Memory B cell (primary cell): ENCODE data around the gene ZEB1.

ENCODE experiments used
- ATAC-seq: fragments of 150-1000 bp; cut with Tn5 transposase; 2 replicates; pipeline ENCODE4 v1.10.0; 2021; ENCODE audit warnings: low read depth, mild to moderate bottlenecking, moderate library complexity
- DNase-seq, 2 donors: peaks; one replicate each; pipeline ENCODE4 v3.0.0; 2022; ENCODE audit warnings: low spot score in 2 of 2
- H3K27ac Mint-ChIP-seq: one replicate; pipeline ENCODE4 v1.8.0; 2022; ENCODE audit warnings: mild to moderate bottlenecking, moderate library complexity, mixed read lengths
- H3K27me3 Mint-ChIP-seq: one replicate; pipeline ENCODE4 v1.8.0; 2022; ENCODE audit warnings: mixed read lengths
- H3K36me3 Mint-ChIP-seq: one replicate; pipeline ENCODE4 v1.8.0; 2022; ENCODE audit warnings: mild to moderate bottlenecking, mixed read lengths
- H3K4me1 Mint-ChIP-seq: one replicate; pipeline ENCODE4 v1.8.0; 2022; ENCODE audit warnings: mixed read lengths
- H3K4me3 Mint-ChIP-seq: one replicate; pipeline ENCODE4 v1.8.0; 2022; ENCODE audit warnings: mild to moderate bottlenecking, moderate library complexity, mixed read lengths
- H3K9me3 Mint-ChIP-seq: one replicate; pipeline ENCODE4 v1.8.0; 2022; ENCODE audit warnings: mixed read lengths

Gene ZEB1

DNA sequence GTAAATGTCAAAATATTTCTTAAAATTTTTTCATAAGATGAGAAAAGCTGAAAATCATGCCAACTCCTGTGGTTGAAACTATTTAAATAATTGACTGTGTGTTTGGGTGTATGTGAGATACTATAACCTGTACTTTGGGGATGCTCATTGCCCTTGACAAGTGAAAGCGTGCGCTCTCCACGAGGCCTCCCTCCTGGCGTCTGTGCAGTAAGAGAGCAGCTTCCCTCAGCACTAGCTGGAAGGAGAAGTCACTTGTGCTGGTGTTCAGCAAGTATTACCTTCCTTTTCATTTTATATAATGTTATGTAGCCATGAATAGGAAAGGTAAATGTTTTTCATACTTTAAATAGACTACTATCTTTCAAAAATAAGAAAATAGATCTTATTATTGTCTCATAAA, 118.9 kb downstream of the ZEB1 start:
- H3K4me1 Mint-ChIP-seq = peaks cover 16% of the 10 kb centered on the region
- H3K27ac Mint-ChIP-seq = no peak overlapping the region
- ATAC-seq = no peak
- DNase-seq = no peak
- peaks cover 16% of the 10 kb centered on the region for H3K9me3 Mint-ChIP-seq
- no peak overlapping the region for H3K4me3 Mint-ChIP-seq
- H3K27me3 Mint-ChIP-seq = no peaks in the 10 kb centered on the region
- H3K36me3 Mint-ChIP-seq = peaks cover 30% of the 10 kb centered on the region

DNA sequence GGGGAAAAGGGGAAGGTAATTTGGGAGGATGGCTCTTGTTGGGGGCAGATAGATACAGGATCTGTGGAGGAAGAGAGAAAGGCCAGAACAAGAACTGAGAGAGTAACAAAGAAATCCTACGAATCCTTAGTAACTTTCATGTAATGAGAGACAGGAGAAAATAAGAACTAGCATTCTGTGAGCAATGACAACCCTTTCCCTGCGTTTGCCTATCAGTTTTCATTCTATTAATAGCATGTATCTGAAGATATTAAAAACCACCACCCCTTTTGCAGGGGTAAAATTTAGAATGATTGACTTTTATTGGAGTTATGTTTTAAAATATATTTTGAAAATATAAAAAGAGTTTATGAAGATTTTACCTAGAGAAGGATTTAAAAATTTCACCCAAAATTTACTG, 132.8 kb downstream of the ZEB1 start:
- no peak for ATAC-seq
- H3K36me3 Mint-ChIP-seq = peaks cover 25% of the 10 kb centered on the region
- H3K27me3 Mint-ChIP-seq = no peaks in the 10 kb centered on the region
- no peak overlapping the region for H3K4me3 Mint-ChIP-seq
- peaks cover 7% of the 10 kb centered on the region for H3K9me3 Mint-ChIP-seq
- H3K27ac Mint-ChIP-seq = no peak overlapping the region
- peaks cover 11% of the 10 kb centered on the region for H3K4me1 Mint-ChIP-seq
- DNase-seq = no peak

DNA sequence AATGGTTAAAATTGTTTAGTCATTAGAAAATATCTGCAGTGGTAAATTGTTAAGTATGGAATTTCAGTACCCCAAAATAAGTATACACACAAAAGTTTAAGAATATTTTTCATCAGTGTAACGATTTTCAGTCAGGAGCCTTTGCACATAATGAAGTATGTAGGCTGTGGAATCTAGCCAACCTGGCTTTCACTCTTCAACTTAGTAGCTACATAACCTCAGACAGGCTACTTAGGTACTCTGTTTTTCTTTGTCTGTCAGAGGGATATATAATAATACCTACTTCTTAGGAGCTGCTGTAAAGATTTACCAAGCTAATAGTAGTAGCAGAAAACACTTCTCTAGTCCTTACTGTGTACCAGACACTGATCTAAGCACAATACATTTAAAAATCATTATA, 137.5 kb downstream of the ZEB1 start:
- Mint-ChIP-seq H3K27me3 (no peaks in the 10 kb centered on the region), H3K9me3 (peaks cover 11% of the 10 kb centered on the region), H3K36me3 (peaks cover 28% of the 10 kb centered on the region), H3K4me3 (no peak overlapping the region), H3K4me1 (peaks cover 11% of the 10 kb centered on the region), H3K27ac (no peak overlapping the region)
- ATAC-seq (no peak), DNase-seq (no peak)

DNA sequence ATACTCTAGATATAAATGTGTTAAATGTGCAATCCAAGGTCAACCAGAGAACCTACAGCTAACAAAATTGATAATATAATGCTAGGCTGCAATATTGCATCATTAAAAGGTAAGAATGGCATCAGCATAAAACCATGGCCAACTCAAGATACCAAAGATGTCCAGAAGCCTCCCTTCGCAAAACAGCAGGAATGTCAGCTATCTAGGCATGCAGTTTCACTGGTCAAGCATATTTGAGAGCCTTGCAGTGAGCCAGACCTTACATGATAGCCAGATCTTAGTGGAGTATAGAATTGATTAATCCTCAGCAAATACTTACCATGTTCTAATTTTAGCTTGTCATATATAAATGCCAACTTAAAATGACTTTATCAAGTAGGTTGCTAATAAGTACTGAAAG, 138.8 kb downstream of the ZEB1 start:
- no peak for DNase-seq
- H3K27ac Mint-ChIP-seq = no peak overlapping the region
- no peak for ATAC-seq

DNA sequence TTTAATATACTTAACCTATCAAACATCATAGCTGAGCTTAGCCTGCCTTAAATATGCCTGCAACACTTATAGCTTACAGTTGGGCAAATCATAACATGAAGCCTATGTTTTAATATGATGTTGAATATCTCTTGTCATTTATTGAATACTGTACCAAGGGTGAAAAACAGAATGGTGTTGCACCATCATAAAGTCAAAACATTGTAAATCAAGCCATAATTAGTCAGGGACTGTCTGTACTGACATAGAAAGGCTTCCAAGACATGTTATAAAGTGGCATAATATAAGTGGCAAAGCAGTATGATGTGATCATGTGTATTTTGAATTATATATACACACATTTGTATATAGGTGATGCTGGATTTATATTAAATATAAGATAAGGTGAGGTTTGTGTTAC, 140.0 kb downstream of the ZEB1 start:
- Mint-ChIP-seq H3K27ac (no peak overlapping the region), H3K4me1 (peaks cover 5% of the 10 kb centered on the region), H3K27me3 (no peaks in the 10 kb centered on the region), H3K36me3 (peaks cover 36% of the 10 kb centered on the region), H3K4me3 (no peak overlapping the region), H3K9me3 (peaks cover 20% of the 10 kb centered on the region)
- DNase-seq = no peak
- no peak for ATAC-seq

More for the DNA sequence above, 138.8 kb downstream of the ZEB1 start:
- Mint-ChIP-seq H3K4me1 (peaks cover 5% of the 10 kb centered on the region), H3K4me3 (no peak overlapping the region), H3K27me3 (no peaks in the 10 kb centered on the region), H3K36me3 (peaks cover 33% of the 10 kb centered on the region), H3K9me3 (peaks cover 15% of the 10 kb centered on the region)

DNA sequence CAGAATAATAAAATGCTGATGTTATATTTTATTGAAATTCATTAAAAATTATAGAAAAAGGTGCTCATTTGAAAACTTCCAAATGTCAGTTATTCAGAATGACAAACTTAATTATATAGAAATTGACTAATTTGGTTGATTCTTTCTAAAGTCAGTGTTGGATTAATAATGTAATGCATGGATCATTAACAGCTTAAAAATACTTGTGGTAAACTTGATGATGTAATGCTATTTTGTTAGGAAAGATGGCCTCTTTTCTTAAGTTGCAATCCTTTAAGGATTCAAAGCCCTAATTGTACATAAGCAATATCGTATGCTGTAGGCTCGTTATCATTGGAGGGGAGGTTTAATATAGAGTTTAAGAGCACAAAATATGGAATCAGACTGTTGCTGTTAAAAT, 141.2 kb downstream of the ZEB1 start:
- peaks cover 3% of the 10 kb centered on the region for H3K4me1 Mint-ChIP-seq
- ATAC-seq (no peak), DNase-seq (no peak)
- peaks cover 37% of the 10 kb centered on the region for H3K36me3 Mint-ChIP-seq
- H3K27ac Mint-ChIP-seq = no peak overlapping the region
- peaks cover 20% of the 10 kb centered on the region for H3K9me3 Mint-ChIP-seq
- H3K4me3 Mint-ChIP-seq = no peak overlapping the region
- no peaks in the 10 kb centered on the region for H3K27me3 Mint-ChIP-seq

DNA sequence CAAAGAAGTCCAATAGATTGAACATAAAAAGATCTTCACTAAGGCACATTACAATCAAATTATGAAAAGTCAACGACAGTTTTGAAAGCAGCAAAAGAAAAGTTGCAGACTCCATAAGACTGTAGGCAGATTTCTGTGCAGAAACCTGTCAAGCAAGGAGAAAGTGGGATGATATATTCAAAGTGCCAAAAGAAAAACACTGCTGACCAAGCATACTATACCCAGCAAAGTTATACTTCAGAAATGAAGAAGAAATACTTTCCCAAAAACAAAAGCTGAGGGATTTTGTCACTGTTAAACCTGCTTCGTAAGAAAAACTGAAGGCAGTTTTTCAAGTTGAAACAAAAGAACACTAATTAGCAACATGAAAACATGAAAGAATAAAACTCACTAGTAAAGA, 145.5 kb downstream of the ZEB1 start:
- Mint-ChIP-seq H3K4me1 (no peaks in the 10 kb centered on the region), H3K9me3 (peaks cover 27% of the 10 kb centered on the region), H3K27ac (no peak overlapping the region), H3K36me3 (peaks cover 63% of the 10 kb centered on the region), H3K27me3 (no peaks in the 10 kb centered on the region), H3K4me3 (no peak overlapping the region)
- DNase-seq = no peak
- ATAC-seq = no peak

DNA sequence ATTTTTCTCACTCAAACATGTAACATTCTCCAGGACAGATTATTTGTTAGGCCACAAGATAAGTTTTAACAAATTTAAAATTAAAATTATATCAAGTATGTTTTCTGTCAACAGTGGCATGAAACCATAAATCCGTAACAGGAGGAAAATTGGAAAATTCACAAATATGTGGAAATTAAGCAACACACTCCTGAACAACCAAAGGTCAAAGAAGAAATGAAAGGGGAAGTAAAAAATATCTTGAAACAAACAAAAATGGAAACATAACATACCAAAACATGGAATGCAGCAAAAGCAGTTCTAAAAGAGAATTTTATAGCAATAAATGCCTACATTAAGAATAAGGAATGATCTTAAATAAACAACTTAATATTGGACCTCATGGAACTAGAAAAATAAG, 147.3 kb downstream of the ZEB1 start:
- H3K27ac Mint-ChIP-seq = no peak overlapping the region
- H3K27me3 Mint-ChIP-seq = no peaks in the 10 kb centered on the region
- DNase-seq (no peak), ATAC-seq (no peak)
- H3K4me1 Mint-ChIP-seq = no peaks in the 10 kb centered on the region
- H3K9me3 Mint-ChIP-seq = peaks cover 24% of the 10 kb centered on the region
- no peak overlapping the region for H3K4me3 Mint-ChIP-seq
- peaks cover 58% of the 10 kb centered on the region for H3K36me3 Mint-ChIP-seq

DNA sequence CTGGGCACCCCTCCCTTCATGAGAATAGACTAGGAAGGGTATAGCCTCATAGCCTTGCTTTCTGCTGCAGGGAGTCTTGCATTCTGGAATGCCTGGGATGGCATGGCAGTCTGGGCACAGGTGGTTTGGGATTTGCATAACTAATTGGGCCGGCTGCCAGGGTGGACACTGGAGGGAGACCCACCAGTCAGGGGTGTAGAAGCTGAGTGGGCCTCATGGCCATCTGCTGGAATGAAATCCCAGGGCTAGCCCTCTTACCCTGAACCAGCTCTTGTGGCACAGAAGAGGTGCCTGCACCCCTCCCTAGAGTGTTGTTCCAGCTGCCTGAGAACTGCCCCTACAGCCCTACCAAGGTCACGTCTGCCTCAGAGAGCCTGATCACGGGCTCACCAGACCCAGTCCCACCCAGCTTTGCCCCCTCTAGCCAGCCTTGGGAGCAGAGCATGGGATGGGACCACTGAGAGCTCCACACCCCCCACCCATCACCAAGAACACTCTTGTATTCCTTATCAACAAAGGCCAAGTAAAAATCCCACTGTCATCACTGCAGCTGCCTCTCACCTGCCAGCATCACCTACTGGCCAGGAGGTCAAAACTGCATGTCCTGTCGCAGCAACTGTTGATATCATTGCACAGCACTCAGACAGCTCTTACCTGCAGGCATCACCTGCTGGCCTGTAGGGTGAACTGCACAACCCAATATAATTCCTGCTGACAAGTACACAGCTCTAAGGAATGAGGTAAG, 148.9 kb downstream of the ZEB1 start:
- DNase-seq (no peak), ATAC-seq (no peak)
- H3K27ac Mint-ChIP-seq = no peak overlapping the region
- no peaks in the 10 kb centered on the region for H3K4me1 Mint-ChIP-seq
- no peaks in the 10 kb centered on the region for H3K27me3 Mint-ChIP-seq
- peaks cover 14% of the 10 kb centered on the region for H3K9me3 Mint-ChIP-seq
- H3K36me3 Mint-ChIP-seq = peaks cover 45% of the 10 kb centered on the region
- H3K4me3 Mint-ChIP-seq = no peak overlapping the region

DNA sequence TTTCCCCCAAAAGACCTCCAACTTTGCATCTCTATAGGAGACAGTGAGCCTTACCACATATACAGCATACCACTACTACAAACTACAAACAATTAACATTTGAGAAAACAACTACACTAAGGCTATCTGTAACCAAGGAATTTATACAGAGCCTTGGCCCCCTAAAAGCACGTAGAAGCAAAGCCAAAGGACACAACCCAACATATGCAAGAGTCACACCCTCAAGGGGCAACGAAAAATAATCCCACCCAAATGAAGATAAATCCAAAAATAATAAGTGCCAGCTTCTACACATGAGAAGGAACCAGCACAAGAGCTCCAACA, 149.5 kb downstream of the ZEB1 start:
- Mint-ChIP-seq H3K36me3 (peaks cover 39% of the 10 kb centered on the region), H3K27me3 (no peaks in the 10 kb centered on the region), H3K4me3 (no peak overlapping the region), H3K27ac (no peak overlapping the region), H3K9me3 (peaks cover 10% of the 10 kb centered on the region), H3K4me1 (no peaks in the 10 kb centered on the region)
- ATAC-seq = no peak
- no peak for DNase-seq

DNA sequence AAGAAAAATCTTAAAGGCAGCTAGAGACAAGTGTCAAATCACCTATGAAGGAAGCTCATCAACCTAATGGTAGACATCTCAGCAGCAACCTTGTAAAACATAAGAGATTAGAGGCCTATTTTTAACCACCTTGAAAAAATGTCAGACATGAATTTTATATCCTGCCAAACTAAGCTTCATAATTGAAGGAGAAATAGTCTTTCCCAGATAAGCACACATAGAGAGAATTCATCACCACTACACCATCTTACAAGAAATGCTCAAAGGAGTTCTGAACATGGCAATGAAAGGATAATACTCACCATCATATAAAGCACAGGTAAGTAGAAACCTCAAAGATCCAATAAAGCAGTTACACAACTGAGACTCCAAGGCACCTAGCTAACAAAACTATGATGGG, 156.5 kb downstream of the ZEB1 start:
- DNase-seq = no peak
- Mint-ChIP-seq H3K27ac (no peak overlapping the region), H3K4me3 (no peak overlapping the region), H3K36me3 (peaks cover 14% of the 10 kb centered on the region), H3K4me1 (peaks cover 2% of the 10 kb centered on the region), H3K27me3 (no peaks in the 10 kb centered on the region), H3K9me3 (peaks cover 7% of the 10 kb centered on the region)
- ATAC-seq = no peak

DNA sequence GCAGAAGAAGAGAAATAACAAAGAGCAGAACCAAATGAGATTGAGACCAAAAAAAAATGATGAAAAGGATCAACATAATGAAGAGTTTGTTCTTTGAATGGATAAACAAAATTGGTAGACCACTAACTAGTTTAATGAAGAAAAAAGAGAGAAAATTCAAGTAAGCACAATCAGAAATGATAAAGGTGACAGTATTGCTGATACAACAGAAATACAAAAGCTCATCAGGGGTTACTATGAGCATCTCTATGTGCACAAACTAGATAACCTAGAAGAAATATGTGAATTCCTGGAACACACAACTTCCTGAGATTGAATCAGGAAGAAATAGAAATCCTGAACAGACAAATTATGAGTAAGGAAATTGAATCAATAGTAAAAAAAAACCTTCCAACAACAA, 157.1 kb downstream of the ZEB1 start:
- no peak overlapping the region for H3K27ac Mint-ChIP-seq
- peaks cover 7% of the 10 kb centered on the region for H3K9me3 Mint-ChIP-seq
- ATAC-seq (no peak), DNase-seq (no peak)
- H3K4me1 Mint-ChIP-seq = peaks cover 2% of the 10 kb centered on the region
- peaks cover 14% of the 10 kb centered on the region for H3K36me3 Mint-ChIP-seq
- no peaks in the 10 kb centered on the region for H3K27me3 Mint-ChIP-seq
- no peak overlapping the region for H3K4me3 Mint-ChIP-seq

DNA sequence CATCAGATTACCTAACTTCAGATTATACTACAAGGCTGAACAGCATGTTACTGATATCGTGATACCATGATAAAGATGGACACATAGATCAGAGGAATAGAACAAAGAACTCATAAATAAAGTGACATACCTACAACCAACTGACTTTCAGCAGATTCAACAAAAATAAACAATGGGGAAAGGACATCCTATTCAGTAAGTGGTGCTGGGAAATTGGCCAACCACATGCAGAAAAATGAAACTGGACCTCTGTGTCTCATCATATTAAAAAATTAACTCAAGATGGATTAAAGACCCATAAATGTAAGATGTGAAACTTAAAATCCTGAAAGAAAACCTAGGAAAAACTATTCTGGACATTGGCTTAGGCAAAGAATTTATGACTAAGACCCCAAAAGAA, 158.6 kb downstream of the ZEB1 start:
- H3K27me3 Mint-ChIP-seq = no peaks in the 10 kb centered on the region
- H3K4me3 Mint-ChIP-seq = no peak overlapping the region
- DNase-seq (no peak), ATAC-seq (no peak)
- peaks cover 7% of the 10 kb centered on the region for H3K9me3 Mint-ChIP-seq
- no peak overlapping the region for H3K27ac Mint-ChIP-seq
- H3K4me1 Mint-ChIP-seq = peaks cover 2% of the 10 kb centered on the region
- peaks cover 15% of the 10 kb centered on the region for H3K36me3 Mint-ChIP-seq

DNA sequence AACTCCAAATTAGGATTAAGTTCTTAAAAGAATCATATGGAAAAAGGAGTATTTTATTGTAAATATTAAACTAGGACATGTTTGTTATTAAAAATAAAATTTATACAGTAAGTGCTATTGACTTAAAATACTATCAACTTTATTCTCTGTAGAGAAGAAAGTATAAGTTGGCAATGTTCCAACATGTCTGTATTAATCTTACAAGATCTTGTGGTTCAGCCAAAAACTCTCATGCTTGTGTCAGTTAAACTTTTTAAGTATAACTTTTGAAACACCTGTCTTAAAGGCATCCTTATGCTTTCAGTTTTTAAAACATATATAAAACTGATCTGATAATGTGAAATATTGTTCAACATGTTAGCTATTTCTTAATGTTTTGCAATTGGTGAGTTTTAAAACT, 160.7 kb downstream of the ZEB1 start:
- Mint-ChIP-seq H3K9me3 (peaks cover 7% of the 10 kb centered on the region), H3K27ac (no peak overlapping the region), H3K4me3 (no peak overlapping the region), H3K36me3 (peaks cover 20% of the 10 kb centered on the region), H3K27me3 (no peaks in the 10 kb centered on the region), H3K4me1 (peaks cover 2% of the 10 kb centered on the region)
- no peak for DNase-seq
- ATAC-seq = no peak

DNA sequence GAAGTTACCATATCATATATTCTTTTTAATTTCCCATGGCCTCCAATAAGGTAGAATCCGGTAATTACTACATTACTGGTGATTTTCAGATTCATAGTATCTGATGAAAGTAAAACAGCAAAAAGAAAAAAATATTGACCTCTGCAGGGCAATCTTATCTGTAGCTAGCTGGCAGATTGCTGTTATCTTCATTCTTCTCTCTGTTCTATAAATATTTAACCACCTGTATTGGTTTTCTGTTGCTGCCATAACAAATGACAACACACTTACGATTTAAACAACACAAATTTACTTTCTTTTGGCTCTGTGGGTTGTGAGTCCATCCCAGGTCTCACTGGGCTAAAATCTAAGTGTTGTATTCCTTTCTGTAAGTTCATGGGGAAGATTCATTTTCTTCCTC, 164.5 kb downstream of the ZEB1 start:
- DNase-seq (no peak), ATAC-seq (no peak)
- H3K27me3 Mint-ChIP-seq = no peaks in the 10 kb centered on the region
- H3K4me1 Mint-ChIP-seq = peaks cover 2% of the 10 kb centered on the region
- H3K4me3 Mint-ChIP-seq = no peak overlapping the region
- H3K9me3 Mint-ChIP-seq = peaks cover 8% of the 10 kb centered on the region
- H3K36me3 Mint-ChIP-seq = peaks cover 21% of the 10 kb centered on the region
- H3K27ac Mint-ChIP-seq = no peak overlapping the region
